H9 (cell line): ENCODE data around the gene SMTN. TPM values are rescaled to one million over a fixed set of nuclear protein-coding genes. Genes with fewer than 3 reads are reported as not detected.
A peak's percentile ranks its signal among the peaks of the same experiment; 100 is the strongest.

Experiments used
- DNase-seq: peaks from one replicate; pipeline ENCODE4 v3.0.0-alpha.2; 2017
- H2AFZ ChIP-seq: one replicate; pipeline ENCODE4 v1.6.1; 2013; ENCODE audit warnings: mild to moderate bottlenecking, low read length, control low read depth, moderate library complexity
- H2AK5ac ChIP-seq: 2 replicates; pipeline ENCODE4 v1.6.1; 2013; ENCODE audit warnings: low read length, control low read depth, mixed read lengths; ENCODE audit not compliant: insufficient read length
- H2BK120ac ChIP-seq: one replicate; pipeline ENCODE4 v1.6.1; 2013; ENCODE audit warnings: low read depth, mild to moderate bottlenecking, low read length, control low read depth, inconsistent platforms; ENCODE audit not compliant: poor library complexity, severe bottlenecking
- H2BK12ac ChIP-seq: 2 replicates; pipeline ENCODE4 v1.6.1; 2013; ENCODE audit warnings: low read length, control low read depth, mixed read lengths, low read depth; ENCODE audit not compliant: insufficient read length
- H2BK15ac ChIP-seq: 2 replicates; pipeline ENCODE4 v1.6.1; 2013; ENCODE audit warnings: low read depth, low read length, control low read depth
- H2BK20ac ChIP-seq: one replicate; pipeline ENCODE4 v1.6.1; 2013; ENCODE audit warnings: low read depth, mild to moderate bottlenecking, low read length, control low read depth, inconsistent platforms; ENCODE audit not compliant: poor library complexity, severe bottlenecking
- H2BK5ac ChIP-seq: 2 replicates; pipeline ENCODE4 v1.6.1; 2013; ENCODE audit warnings: low read length, control low read depth, mixed read lengths; ENCODE audit not compliant: insufficient read length
- H3K14ac ChIP-seq: 2 replicates; pipeline ENCODE4 v1.6.1; 2013; ENCODE audit warnings: low read length, control low read depth; ENCODE audit not compliant: insufficient read depth
- H3K18ac ChIP-seq: 2 replicates; pipeline ENCODE4 v1.6.1; 2013; ENCODE audit warnings: low read depth, mild to moderate bottlenecking, mixed read lengths, low read length, control low read depth; ENCODE audit not compliant: insufficient read length
- H3K23ac ChIP-seq: 2 replicates; pipeline ENCODE4 v1.6.1; 2013; ENCODE audit warnings: low read length, control low read depth, mixed read lengths, low read depth; ENCODE audit not compliant: insufficient read length
- H3K23me2 ChIP-seq: 2 replicates; pipeline ENCODE4 v1.6.1; 2013; ENCODE audit warnings: low read depth, mild to moderate bottlenecking, mixed read lengths, low read length, control low read depth; ENCODE audit not compliant: insufficient read length, poor library complexity, severe bottlenecking
- H3K27ac ChIP-seq: 2 replicates; pipeline ENCODE4 v1.5.1; 2013; ENCODE audit warnings: low read length, control low read depth, mixed read lengths, low read depth; ENCODE audit not compliant: insufficient read length
- H3K27me3 ChIP-seq: 2 replicates; pipeline ENCODE4 v1.6.1; 2013; ENCODE audit warnings: low read length, control low read depth, inconsistent platforms; ENCODE audit not compliant: insufficient read depth
- H3K4ac ChIP-seq: 2 replicates; pipeline ENCODE4 v1.6.1; 2013; ENCODE audit warnings: low read depth, mild to moderate bottlenecking, control low read depth, inconsistent platforms, low read length, moderate library complexity
- H3K4me1 ChIP-seq: 2 replicates; pipeline ENCODE4 v1.6.1; 2013; ENCODE audit warnings: low read length, control low read depth, inconsistent platforms; ENCODE audit not compliant: insufficient read depth
- H3K4me2 ChIP-seq: 2 replicates; pipeline ENCODE4 v1.6.1; 2013; ENCODE audit warnings: low read length, control low read depth, mixed read lengths; ENCODE audit not compliant: insufficient read length, insufficient read depth
- H3K56ac ChIP-seq: 2 replicates; pipeline ENCODE4 v1.6.1; 2013; ENCODE audit warnings: low read depth, mild to moderate bottlenecking, mixed read lengths, low read length, control low read depth; ENCODE audit not compliant: insufficient read length
- H3K79me1 ChIP-seq: 2 replicates; pipeline ENCODE4 v1.6.1; 2013; ENCODE audit warnings: low read depth, mild to moderate bottlenecking, moderate library complexity, low read length, control low read depth, inconsistent platforms; ENCODE audit not compliant: insufficient read depth, poor library complexity, severe bottlenecking
- H3K79me2 ChIP-seq: 2 replicates; pipeline ENCODE4 v1.6.1; 2013; ENCODE audit warnings: low read length, control low read depth, inconsistent platforms; ENCODE audit not compliant: insufficient read depth
- H3K9ac ChIP-seq: 2 replicates; pipeline ENCODE4 v1.6.1; 2013; ENCODE audit warnings: low read length, control low read depth, mixed read lengths; ENCODE audit not compliant: insufficient read length; ENCODE audit errors: extremely low read depth
- H3K9me3 ChIP-seq: one replicate; pipeline ENCODE4 v1.6.1; 2013; ENCODE audit warnings: low read depth, low read length, inconsistent platforms; ENCODE audit not compliant: control insufficient read depth
- H3T11ph ChIP-seq: one replicate; pipeline ENCODE4 v1.6.1; 2013; ENCODE audit warnings: mild to moderate bottlenecking, low read length, control low read depth, inconsistent platforms
- H4K20me1 ChIP-seq: one replicate; pipeline ENCODE4 v1.6.1; 2013; ENCODE audit not compliant: control insufficient read depth, insufficient read length, insufficient read depth
- H4K5ac ChIP-seq: 2 replicates; pipeline ENCODE4 v1.6.1; 2013; ENCODE audit warnings: low read depth, mild to moderate bottlenecking, mixed read lengths, low read length, control low read depth; ENCODE audit not compliant: insufficient read length
- H4K8ac ChIP-seq: replicated peaks from 2 replicates; pipeline ENCODE4 v1.6.1; 2013; ENCODE audit warnings: low read length, control low read depth, mixed read lengths, low read depth; ENCODE audit not compliant: insufficient read length
- H4K91ac ChIP-seq: 2 replicates; pipeline ENCODE4 v1.6.1; 2013; ENCODE audit warnings: low read depth, mild to moderate bottlenecking, moderate library complexity, mixed read lengths, low read length, control low read depth; ENCODE audit not compliant: insufficient read length
- H3K27ac Mint-ChIP-seq, 3 experiments: 2 replicates in 2 of 3; 3 replicates in 1 of 3; pipeline ENCODE4 v1.8.0; 2020 to 2021; ENCODE audit warnings: mixed read lengths in 3 of 3, mild to moderate bottlenecking in 1 of 3, moderate library complexity in 1 of 3
- H3K27me3 Mint-ChIP-seq: 2 replicates; pipeline ENCODE4 v1.8.0; 2021; ENCODE audit warnings: low read depth, mild to moderate bottlenecking, moderate library complexity, mixed read lengths
- H3K36me3 Mint-ChIP-seq, 3 experiments: 2 replicates in 2 of 3; 3 replicates in 1 of 3; pipeline ENCODE4 v1.8.0; 2020 to 2021; ENCODE audit warnings: low read depth in 3 of 3, mixed read lengths in 3 of 3; ENCODE audit not compliant: insufficient read depth in 1 of 3
- H3K4me1 Mint-ChIP-seq, 2 experiments: 2 replicates each; pipeline ENCODE4 v1.8.0; 2020; ENCODE audit warnings: mixed read lengths in 2 of 2
- H3K4me3 Mint-ChIP-seq, 2 experiments: 2 replicates in 1 of 2; 3 replicates in 1 of 2; pipeline ENCODE4 v1.8.0; 2020 to 2021; ENCODE audit warnings: mild to moderate bottlenecking in 2 of 2, mixed read lengths in 2 of 2, moderate library complexity in 1 of 2
- H3K9me3 Mint-ChIP-seq, 2 experiments: 2 replicates in 1 of 2; 3 replicates in 1 of 2; pipeline ENCODE4 v1.8.0; 2020; ENCODE audit warnings: mild to moderate bottlenecking in 2 of 2, mixed read lengths in 2 of 2, moderate library complexity in 1 of 2
- CTCF ChIP-seq: fragments of 200-600 bp; sonication (generic); conservative IDR thresholded peaks from 3 replicates; pipeline ENCODE4 v1.8.0; 2021; ENCODE audit warnings: antibody characterized with exemption, mild to moderate bottlenecking
- WGBS: extraction: QIAGEN DNeasy Blood & Tissue Kit; methylation state at CpG from one replicate; pipeline ENCODE4 v1.1.7; 2013; ENCODE audit warnings: missing lambda C conversion rate, low lambda C conversion rate, mixed read lengths; ENCODE audit not compliant: insufficient read length; ENCODE audit errors: extremely low coverage; 5-methylcytosine and 5-hydroxymethylcytosine counted together
- total RNA-seq: library from RNA; stranded (reverse); gene quantifications from 2 replicates; pipeline ENCODE4 v1.2.1, GENCODE V29; 2021

The SMTN gene
- total RNA-seq, 1 experiment from 2014 or later = 23.4 TPM

DNA sequence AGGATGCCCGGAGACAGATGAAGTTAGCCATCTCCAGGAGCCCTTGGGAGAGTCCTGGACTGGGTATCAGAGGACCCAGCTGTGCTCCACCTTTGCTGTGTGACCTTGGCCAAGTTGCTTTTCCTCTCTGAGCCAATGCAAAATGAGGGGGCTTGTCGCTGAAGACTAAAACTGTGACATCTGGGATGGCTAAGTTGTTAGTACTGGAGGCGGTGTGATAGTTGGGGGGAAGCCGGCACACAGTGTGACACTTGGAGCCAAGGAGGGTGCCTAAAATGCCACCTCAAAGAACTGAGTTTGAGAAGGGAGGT, 42.1 kb downstream of the SMTN start:
- H3K4me2 ChIP-seq = peak overlapping the region; percentile 30
- H3K27ac ChIP-seq = no peak overlapping the region
- H2BK15ac ChIP-seq = no peak overlapping the region
- H4K8ac ChIP-seq = no peak overlapping the region
- no peak overlapping the region for H4K91ac ChIP-seq
- H4K20me1 ChIP-seq = no peaks in the 10 kb centered on the region
- no peak overlapping the region for H2BK5ac ChIP-seq
- no peak overlapping the region for H4K5ac ChIP-seq
- H2BK12ac ChIP-seq = no peak overlapping the region
- H3K9ac ChIP-seq = no peak overlapping the region
- no peak overlapping the region for H3K23ac ChIP-seq
- H3K14ac ChIP-seq = 0 out of 2 replicates have a peak overlapping the region, but pooled peaks have one; percentile 64
- Mint-ChIP-seq H3K4me1 (peaks cover 30 to 45% of the 10 kb centered on the region in 2 experiments), H3K36me3 (no peaks in the 10 kb centered on the region), H3K27ac (no peak overlapping the region), H3K27me3 (peaks cover 12% of the 10 kb centered on the region), H3K4me3 (peak overlapping the region; percentile 60 to 71), H3K9me3 (no peaks in the 10 kb centered on the region)
- H3K18ac ChIP-seq = peak overlapping the region; percentile 49
- no peak overlapping the region for H3K56ac ChIP-seq
- no peaks in the 10 kb centered on the region for H3K27me3 ChIP-seq
- H3K79me1 ChIP-seq = no peaks in the 10 kb centered on the region
- no peaks in the 10 kb centered on the region for H3K9me3 ChIP-seq
- H3K79me2 ChIP-seq = no peaks in the 10 kb centered on the region
- TF ChIP-seq CTCF = no peak
- no peak overlapping the region for H3K4ac ChIP-seq
- WGBS = no CpG with 5 or more reads among the region's 4 CpGs
- DNase-seq = no peak
- H2BK20ac ChIP-seq = no peak overlapping the region
- no peak overlapping the region for H2BK120ac ChIP-seq
- no peak overlapping the region for H2AFZ ChIP-seq
- H2AK5ac ChIP-seq = no peak overlapping the region
- H3T11ph ChIP-seq = no peak overlapping the region
- peaks cover 7% of the 10 kb centered on the region for H3K4me1 ChIP-seq
- H3K23me2 ChIP-seq = no peaks in the 10 kb centered on the region
